H1 (cell line): Measurements from ENCODE around the gene COL27A1. TPM values are rescaled to one million over a fixed set of nuclear protein-coding genes. Genes with fewer than 3 reads are reported as not detected.

Experiments
- CTCF ChIA-PET: fragments of 300-600 bp; sonication (Branson Sonifier 250); formaldehyde crosslinking; loops from one replicate; lab custom pipeline; 2021; ENCODE audit not compliant: partially characterized antibody; lab: Charles Lee
- POLR2A ChIA-PET: fragments of 300-600 bp; sonication (Branson Sonifier 250); formaldehyde crosslinking; loops from one replicate; lab custom pipeline; 2021; ENCODE audit warnings: inconsistent platforms; ENCODE audit not compliant: partially characterized antibody; lab: Charles Lee
- DNase-seq, 2 experiments: peaks; one replicate each; pipeline versions ENCODE4 v3.0.0 to v3.0.0-alpha.2; 2010 to 2022; ENCODE audit warnings: low spot score in 2 of 2, low read depth in 1 of 2, mixed read lengths in 1 of 2
- FAIRE-seq: peaks from 2 replicates; lab custom pipeline; 2011; peaks lifted over from hg19 to GRCh38; lab: Jason Lieb, UNC
- H2AFZ ChIP-seq: 2 replicates; pipeline ENCODE4 v1.8.1; 2012; ENCODE audit warnings: low read length, inconsistent platforms
- H2AK5ac ChIP-seq: 2 replicates; pipeline ENCODE4 v1.6.1; 2013; ENCODE audit warnings: low read depth, low read length
- H2BK120ac ChIP-seq: replicated peaks from 2 replicates; pipeline ENCODE3; 2013; ENCODE audit warnings: low read depth, low read length, inconsistent platforms
- H2BK12ac ChIP-seq: 2 replicates; pipeline ENCODE4 v1.6.1; 2013; ENCODE audit warnings: low read depth, low read length
- H2BK15ac ChIP-seq: 2 replicates; pipeline ENCODE4 v1.6.1; 2013; ENCODE audit warnings: low read length
- H2BK20ac ChIP-seq: 2 replicates; pipeline ENCODE4 v1.6.1; 2013; ENCODE audit warnings: low read length
- H2BK5ac ChIP-seq: 2 replicates; pipeline ENCODE4 v1.6.1; 2013; ENCODE audit warnings: low read depth, low read length
- H3K14ac ChIP-seq: 2 replicates; pipeline ENCODE4 v1.6.1; 2013; ENCODE audit warnings: inconsistent platforms; ENCODE audit not compliant: insufficient read length
- H3K18ac ChIP-seq: 2 replicates; pipeline ENCODE4 v1.6.1; 2013; ENCODE audit warnings: low read length; ENCODE audit errors: extremely low read depth
- H3K23ac ChIP-seq: 2 replicates; pipeline ENCODE4 v1.6.1; 2013; ENCODE audit warnings: inconsistent platforms; ENCODE audit not compliant: insufficient read length
- H3K23me2 ChIP-seq: 2 replicates; pipeline ENCODE4 v1.6.1; 2013; ENCODE audit warnings: low read depth, low read length
- H3K27ac ChIP-seq: 2 replicates; pipeline ENCODE4 v1.6.1; 2011; ENCODE audit warnings: low read depth, low read length, inconsistent platforms
- H3K27me3 ChIP-seq, 4 experiments: replicated peaks in 1 of 4; 1 replicate in 1 of 4; 2 replicates in 3 of 4; pipeline versions ENCODE4 v1.6.1 to v1.8.1; 2011 to 2013; ENCODE audit warnings: low read length in 3 of 4, mild to moderate bottlenecking in 3 of 4, inconsistent platforms in 2 of 4, mixed read lengths in 2 of 4, moderate library complexity in 1 of 4; ENCODE audit not compliant: control insufficient read depth in 3 of 4, insufficient read depth in 3 of 4; ENCODE audit errors: extremely low read depth in 1 of 4
- H3K36me3 ChIP-seq, 4 experiments: 2 replicates each; pipeline versions ENCODE4 v1.6.1 to v1.8.1; 2011 to 2013; ENCODE audit warnings: mild to moderate bottlenecking in 4 of 4, low read length in 3 of 4, moderate library complexity in 2 of 4, control low read depth in 1 of 4, inconsistent platforms in 1 of 4; ENCODE audit not compliant: insufficient read depth in 4 of 4, control insufficient read depth in 2 of 4
- H3K4ac ChIP-seq: replicated peaks from 2 replicates; pipeline ENCODE3; 2013; ENCODE audit warnings: low read length, low read depth, mixed read lengths, inconsistent platforms; ENCODE audit not compliant: insufficient read length
- H3K4me1 ChIP-seq, 4 experiments: replicated peaks in 1 of 4; 1 replicate in 1 of 4; 2 replicates in 3 of 4; pipeline versions ENCODE4 v1.6.1 to v1.8.1; 2011 to 2013; ENCODE audit warnings: low read length in 3 of 4, inconsistent platforms in 2 of 4, mixed read lengths in 1 of 4; ENCODE audit not compliant: insufficient read depth in 4 of 4, control insufficient read depth in 3 of 4
- H3K4me2 ChIP-seq, 2 experiments: 2 replicates each; pipeline versions ENCODE4 v1.6.1 to v1.8.1; 2011 to 2013; ENCODE audit warnings: low read depth in 2 of 2, low read length in 2 of 2, control low read depth in 1 of 2, inconsistent platforms in 1 of 2, mild to moderate bottlenecking in 1 of 2; ENCODE audit not compliant: insufficient read depth in 1 of 2
- H3K4me3 ChIP-seq, 4 experiments: fragments of 200-600, 300-600 bp in 1 of 4; sonication (generic), shearing (Covaris generic), sonication (Bioruptor Twin) in 1 of 4; 2 replicates each; pipeline versions ENCODE4 v1.5.1 to v1.8.1; 2011 to 2016; ENCODE audit warnings: low read length in 4 of 4, low read depth in 3 of 4, control low read depth in 2 of 4, inconsistent platforms in 2 of 4, mild to moderate bottlenecking in 2 of 4, mixed read lengths in 1 of 4, moderate library complexity in 1 of 4; ENCODE audit not compliant: insufficient read depth in 2 of 4; ENCODE audit errors: extremely low read depth in 1 of 4
- H3K56ac ChIP-seq: replicated peaks from 2 replicates; pipeline ENCODE3; 2013; ENCODE audit warnings: low read depth, mild to moderate bottlenecking, mixed read lengths, low read length, inconsistent platforms; ENCODE audit not compliant: insufficient read length
- H3K79me1 ChIP-seq: 2 replicates; pipeline ENCODE4 v1.6.1; 2013; ENCODE audit warnings: low read depth, low read length, control low read depth
- H3K79me2 ChIP-seq, 2 experiments: 2 replicates each; pipeline versions ENCODE4 v1.6.1 to v1.8.1; 2012 to 2013; ENCODE audit warnings: low read length in 2 of 2, mild to moderate bottlenecking in 2 of 2, inconsistent platforms in 1 of 2; ENCODE audit not compliant: insufficient read depth in 2 of 2, control insufficient read depth in 1 of 2
- H3K9ac ChIP-seq, 4 experiments: replicated peaks in 1 of 4; 1 replicate in 1 of 4; 2 replicates in 3 of 4; pipeline versions ENCODE4 v1.6.1 to v1.8.1; 2011 to 2013; ENCODE audit warnings: low read depth in 3 of 4, low read length in 3 of 4, control low read depth in 2 of 4, mild to moderate bottlenecking in 2 of 4, moderate library complexity in 2 of 4, inconsistent platforms in 1 of 4; ENCODE audit errors: extremely low read depth in 1 of 4
- H3K9me3 ChIP-seq, 2 experiments: 2 replicates each; pipeline versions ENCODE4 v1.6.1 to v1.8.1; 2012 to 2013; ENCODE audit warnings: mild to moderate bottlenecking in 2 of 2, moderate library complexity in 2 of 2, control low read depth in 1 of 2, inconsistent platforms in 1 of 2, low read depth in 1 of 2, low read length in 1 of 2, mixed read lengths in 1 of 2; ENCODE audit not compliant: insufficient read depth in 2 of 2
- H4K20me1 ChIP-seq, 2 experiments: replicated peaks in 1 of 2; 2 replicates each; pipeline versions ENCODE3 to v1.8.1; 2011 to 2013; ENCODE audit warnings: inconsistent platforms in 2 of 2, low read length in 2 of 2, mild to moderate bottlenecking in 1 of 2; ENCODE audit not compliant: insufficient read depth in 2 of 2, control insufficient read depth in 1 of 2
- H4K5ac ChIP-seq: 2 replicates; pipeline ENCODE4 v1.6.1; 2013; ENCODE audit warnings: low read length, low read depth, mixed read lengths, inconsistent platforms; ENCODE audit not compliant: insufficient read length
- H4K8ac ChIP-seq: 2 replicates; pipeline ENCODE4 v1.8.0; 2013; ENCODE audit warnings: mild to moderate bottlenecking, moderate library complexity, low read length, inconsistent platforms; ENCODE audit not compliant: insufficient read depth; ENCODE audit errors: extremely low read depth
- H4K91ac ChIP-seq: replicated peaks from 2 replicates; pipeline ENCODE3; 2013; ENCODE audit warnings: low read length, mixed read lengths, inconsistent platforms; ENCODE audit not compliant: insufficient read length
- BACH1 ChIP-seq: IDR thresholded peaks from 2 replicates; pipeline ENCODE4 v1.6.1; 2012; ENCODE audit warnings: low read length, improper control_type of control experiment
- HDAC2 ChIP-seq, 2 experiments: fragments of 300-600 bp in 1 of 2; sonication (generic) in 1 of 2; IDR thresholded peaks; 2 replicates each; pipeline ENCODE4 v1.6.1; 2011 to 2012; ENCODE audit warnings: low read depth in 2 of 2, low read length in 2 of 2, mild to moderate bottlenecking in 2 of 2, moderate library complexity in 2 of 2, borderline replicate concordance in 1 of 2, inconsistent platforms in 1 of 2
- NANOG ChIP-seq: IDR thresholded peaks from 2 replicates; pipeline ENCODE4 v1.6.1; 2011; ENCODE audit warnings: low read length, low read depth, mild to moderate bottlenecking, inconsistent platforms; ENCODE audit not compliant: insufficient read depth, poor library complexity, severe bottlenecking
- PHF8 ChIP-seq: fragments of 200-600 bp; sonication (generic); conservative IDR thresholded peaks from 2 replicates; pipeline ENCODE4 v1.7.1; 2012; ENCODE audit warnings: low read depth, mild to moderate bottlenecking, inconsistent platforms, low read length, moderate library complexity
- RNF2 ChIP-seq: fragments of 200-900, 300-1000 bp; sonication (generic); IDR thresholded peaks from 2 replicates; pipeline ENCODE4 v1.7.1; 2016; ENCODE audit warnings: borderline replicate concordance, low read depth, mild to moderate bottlenecking, antibody characterized with exemption, low read length; ENCODE audit not compliant: poor library complexity, severe bottlenecking; ENCODE audit errors: missing control alignments
- TAF1 ChIP-seq: IDR thresholded peaks from 2 replicates; pipeline ENCODE4 v1.6.1; 2011; ENCODE audit warnings: mild to moderate bottlenecking, low read depth, low read length
- YY1 ChIP-seq: IDR thresholded peaks from 2 replicates; pipeline ENCODE4 v1.6.1; 2011; ENCODE audit warnings: low read depth, mild to moderate bottlenecking, low read length
- WGBS, 2 experiments: shearing (Covaris generic) in 1 of 2; methylation state at CpG; one replicate each; pipeline versions ENCODE4 v1.1.6 to v1.1.7; 2013 to 2015; ENCODE audit warnings: low lambda C conversion rate in 2 of 2, mixed read lengths in 2 of 2, inconsistent platforms in 1 of 2, low coverage in 1 of 2, missing lambda C conversion rate in 1 of 2; ENCODE audit not compliant: insufficient replicate concordance in 2 of 2, insufficient coverage in 1 of 2, insufficient read length in 1 of 2; ENCODE audit errors: extremely low coverage in 1 of 2, missing lambda C conversion rate in 1 of 2; 5-methylcytosine and 5-hydroxymethylcytosine counted together
- polyA plus RNA-seq, 7 experiments: library from polyadenylated mRNA; depleted of rRNA in 3 of 7; stranded (reverse) in 5 of 7; unstranded in 2 of 7; fragments of >200 nt in 5 of 7; fragments of 200-250 nt in 2 of 7; gene quantifications; 1 replicate in 5 of 7; 2 replicates in 1 of 7; 4 replicates in 1 of 7; pipeline versions ENCODE4 v1.2.1 to v1.2.3, GENCODE V29; 2011 to 2013; ENCODE audit warnings: missing spikeins in 2 of 7, mixed read lengths in 2 of 7
- total RNA-seq: library from RNA; stranded (reverse); fragmentation: NEBNext Ultra II Directional; extraction: Animal tissue kit (Norgen Biotek cat#: 25700); gene quantifications from 2 replicates; pipeline ENCODE4 v1.2.1, GENCODE V29; 2021

Gene COL27A1
- total and polyA plus RNA-seq, 2 of the 8 experiments (the other 6 are each of a cell fraction or from before 2014, with no cell fraction given), result 15.1 to 22.8 TPM

DNA sequence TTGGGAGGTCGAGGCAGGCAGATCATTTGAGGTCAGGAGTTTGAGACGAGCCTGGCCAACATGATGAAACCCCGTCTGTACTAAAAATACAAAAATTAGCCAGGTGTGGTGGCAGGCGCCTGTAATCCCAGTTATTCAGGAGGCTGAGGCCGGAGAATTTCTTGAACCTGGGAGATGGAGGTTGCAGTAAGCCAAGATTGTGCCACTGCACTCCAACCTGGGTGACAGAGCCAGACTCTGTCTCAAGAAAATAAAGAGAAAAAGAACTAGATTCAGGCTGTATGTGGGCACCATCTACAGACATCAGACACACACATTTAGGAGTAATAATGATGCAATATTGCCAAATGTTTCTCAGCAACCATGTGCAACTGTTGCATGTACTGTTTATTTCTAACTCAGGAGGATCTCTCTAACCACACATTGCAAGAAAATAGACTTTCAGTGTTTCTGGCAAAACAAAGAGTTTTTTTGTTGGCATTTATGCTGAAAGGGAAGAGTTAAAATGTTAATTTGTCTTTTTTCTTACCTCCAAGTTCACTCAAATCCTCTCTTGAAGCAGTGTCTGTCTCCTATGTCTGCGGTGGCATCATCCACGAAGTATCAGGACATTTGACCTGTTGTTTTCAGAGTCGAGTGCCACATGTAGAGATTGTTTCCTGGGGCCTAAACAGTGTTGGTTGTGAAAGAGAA, 162.5 kb downstream of the COL27A1 start:
- no peak overlapping the region; the same call in 1 of the 2 replicates for H3K18ac ChIP-seq
- no peaks in the 10 kb centered on the region for H3K27me3 ChIP-seq
- no peak overlapping the region for H3K9ac ChIP-seq
- DNase-seq (peak in 1 of 2 experiments; percentile 22), FAIRE-seq (no peak)
- H2BK12ac ChIP-seq, result no peak overlapping the region
- H3K23me2 ChIP-seq, result peaks cover 1% of the 10 kb centered on the region; the same call in 1 of the 2 replicates
- H3K4ac ChIP-seq, result no peak overlapping the region
- no peak overlapping the region for H4K5ac ChIP-seq
- no peaks in the 10 kb centered on the region for H3K79me1 ChIP-seq
- no peak overlapping the region for H3K56ac ChIP-seq
- no peaks in the 10 kb centered on the region for H3K36me3 ChIP-seq
- H3K27ac ChIP-seq, result no peak overlapping the region
- no peak for TF ChIP-seq PHF8
- no peak for TF ChIP-seq TAF1
- no peak for TF ChIP-seq NANOG
- TF ChIP-seq HDAC2 (IDR thresholded peaks at IDR 0.05; ENCODE audit: borderline replicate concordance in 1 of 2, low read depth in 2 of 2, low read length in 2 of 2), result no peak
- no peak for TF ChIP-seq YY1
- TF ChIP-seq RNF2, result no peak
- no peak for TF ChIP-seq BACH1
- no peak overlapping the region for H2BK20ac ChIP-seq
- H2AFZ ChIP-seq, result no peak overlapping the region
- no peak overlapping the region for H2AK5ac ChIP-seq
- no peaks in the 10 kb centered on the region for H4K20me1 ChIP-seq
- H3K4me3 ChIP-seq, result no peak overlapping the region
- H3K9me3 ChIP-seq, result no peaks in the 10 kb centered on the region
- no peak overlapping the region for H2BK120ac ChIP-seq
- H3K4me1 ChIP-seq, result no peaks in the 10 kb centered on the region
- no peak overlapping the region for H3K4me2 ChIP-seq
- no peak overlapping the region for H4K91ac ChIP-seq
- H3K79me2 ChIP-seq, result no peaks in the 10 kb centered on the region
- no peak overlapping the region for H2BK5ac ChIP-seq
- H3K14ac ChIP-seq, result no peak overlapping the region
- POLR2A ChIA-PET, result no interaction called here
- H2BK15ac ChIP-seq, result no peak overlapping the region
- 84% methylated on average over 8 of the region's 8 CpGs; no CpG with 5 or more reads in 1 of the 2 experiments for WGBS, 2 experiments
- no peak overlapping the region for H4K8ac ChIP-seq
- CTCF ChIA-PET, result interaction anchor here (0.5 to 4.6 kb wide), 3 partner anchors 100 to 235 kb away, joined by 3 to 29 read pairs (median 6); no protein-coding TSS in a partner anchor
- no peak overlapping the region for H3K23ac ChIP-seq
